Thyroid gland (tissue), 4 donors: ENCODE data around the gene MAPK6.

Source experiments
- CTCF ChIP-seq, 6 experiments: fragments of 200-600 bp in 3 of 6; fragments of 450-650 bp in 3 of 6; sonication (generic) in 3 of 6; IDR thresholded peaks; one replicate each; pipeline ENCODE4 v1.5.1; 2016 to 2019; ENCODE audit warnings: antibody characterized with exemption in 6 of 6, mild to moderate bottlenecking in 2 of 6, inconsistent platforms in 1 of 6, moderate library complexity in 1 of 6
- POLR2A ChIP-seq, 2 donors: fragments of 450-650 bp; IDR thresholded peaks; one replicate each; pipeline ENCODE4 v1.6.1; 2017; ENCODE audit warnings: antibody characterized with exemption in 2 of 2, mild to moderate bottlenecking in 2 of 2, moderate library complexity in 1 of 2

DNA sequence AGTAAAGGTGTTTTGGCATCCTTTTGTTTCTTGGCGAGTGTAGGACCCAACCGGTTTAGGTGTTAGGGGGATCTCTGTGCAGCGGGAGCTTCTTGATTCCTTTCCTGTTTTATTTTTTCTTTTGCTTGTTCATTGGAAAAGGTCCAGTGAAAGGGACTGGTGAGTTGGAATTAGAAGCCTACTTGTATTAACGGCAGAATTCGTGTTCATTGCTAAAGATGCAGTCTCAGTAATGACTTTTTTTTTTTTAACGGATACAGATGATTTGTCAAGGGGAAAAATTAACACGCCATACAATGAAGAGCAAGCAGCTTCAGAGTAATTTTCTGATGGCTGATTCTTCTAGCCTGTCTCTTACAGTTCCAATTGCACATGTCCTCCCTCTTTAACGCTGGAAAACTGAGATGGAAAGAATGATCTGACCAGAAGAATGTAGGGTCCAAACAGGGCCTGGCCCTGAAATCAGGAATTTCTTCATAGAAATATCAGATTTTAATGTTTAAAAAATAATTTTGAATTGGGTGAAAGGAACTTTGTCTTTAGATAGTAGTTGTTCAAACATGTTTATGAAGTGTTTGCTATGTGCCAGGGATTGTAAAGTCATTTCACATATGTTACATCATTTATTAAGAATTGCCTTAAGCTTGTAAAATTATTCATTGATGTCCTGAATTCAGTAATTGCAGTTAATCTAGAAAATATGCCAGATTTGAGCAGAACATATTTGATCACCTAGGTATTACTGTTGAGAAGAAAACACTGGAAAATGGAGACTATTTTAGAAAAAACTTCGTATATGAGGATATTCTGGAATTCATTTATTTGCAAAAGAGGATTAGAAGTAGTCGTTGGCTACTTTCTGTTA, 1.4 kb downstream of the MAPK6 start:
- TF ChIP-seq CTCF (IDR thresholded peaks at IDR 0.05) (no peak), POLR2A (IDR thresholded peaks at IDR 0.05) (no peak)
